HG03558 (cell line): ENCODE results near the gene ZCCHC8.
"Not testable (repeated sequence)": the region's sequence is repeated elsewhere in the genome, so short reads cannot be mapped to it uniquely, and the experiment has no call there.

Experiments
- ATAC-seq: cut with Tn5 transposase; IDR thresholded peaks from one replicate; pipeline ENCODE4 v1.9.1; 2021; ENCODE audit warnings: moderate number of reproducible peaks; ENCODE audit not compliant: unreplicated experiment; ENCODE audit errors: extremely low read depth

ZCCHC8 gene

GRCh38 chr12:122438822-122439221 is 61.9 kb downstream of the ZCCHC8 start:
- not testable (repeated sequence) for ATAC-seq

DNA sequence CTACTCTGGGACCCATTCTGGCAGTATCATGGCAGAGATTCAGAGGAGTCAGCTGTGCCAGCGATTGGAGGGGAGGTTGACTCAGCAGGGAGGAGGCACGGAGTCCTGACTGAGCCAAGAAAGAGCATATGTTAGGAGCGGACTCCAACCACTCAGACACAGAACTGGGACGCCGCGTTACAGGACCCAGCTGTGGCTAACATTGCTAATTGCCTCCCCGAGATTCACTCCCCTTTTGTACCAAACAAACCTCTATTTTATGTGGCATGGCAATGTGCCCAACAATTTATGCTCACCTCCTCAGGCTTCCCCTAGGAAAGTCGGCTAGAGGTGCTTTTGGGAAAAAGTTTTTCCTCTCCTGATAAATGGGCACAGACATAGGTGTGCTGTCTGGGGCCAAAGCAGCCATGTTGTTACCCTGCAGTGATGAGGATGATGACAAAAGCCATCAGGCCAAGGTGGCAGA is 63.0 kb downstream of the ZCCHC8 start:
- no peak for ATAC-seq

DNA sequence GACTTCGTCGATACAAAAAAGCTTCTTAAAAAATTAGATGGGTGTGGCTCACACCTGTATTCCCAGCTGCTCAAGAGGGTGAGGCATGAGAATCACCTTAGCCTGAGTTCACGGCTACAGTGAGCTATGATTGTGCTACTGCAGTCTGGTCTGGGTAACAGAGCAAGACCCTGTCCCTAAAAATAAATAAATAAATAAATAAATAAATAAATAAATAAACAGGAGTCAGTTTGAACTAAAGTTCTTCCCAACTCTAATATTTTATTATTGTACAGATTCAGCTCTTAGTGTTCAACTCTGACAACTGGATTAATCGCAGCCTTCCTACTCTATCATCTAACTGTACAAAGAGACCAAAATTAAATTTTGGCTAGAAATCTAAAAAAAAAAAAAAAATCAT is 65.5 kb downstream of the ZCCHC8 start:
- ATAC-seq = no peak

DNA sequence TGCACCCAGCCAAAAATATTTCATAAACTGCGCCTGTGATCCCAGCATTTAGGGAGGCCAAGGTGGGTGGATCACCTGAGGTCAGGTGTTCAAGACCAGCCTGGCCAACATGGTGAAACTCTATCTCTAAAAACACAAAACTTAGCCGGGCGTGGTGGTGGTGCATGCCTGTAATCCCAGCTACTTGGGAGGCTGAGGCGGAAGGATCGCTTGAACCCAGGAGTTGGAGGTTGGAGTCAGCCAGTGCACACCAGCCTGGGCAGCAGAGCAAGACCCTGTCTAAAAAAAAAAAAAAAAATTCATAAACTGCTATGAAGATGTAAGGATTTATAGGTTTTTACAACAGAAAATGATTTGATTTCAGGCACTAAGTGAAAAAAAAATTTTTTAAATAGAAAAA is 71.7 kb downstream of the ZCCHC8 start:
- ATAC-seq = not testable (repeated sequence)

- no peak for ATAC-seq
Observed at GRCh38 chr12:122427403-122427802, 73.3 kb downstream of the ZCCHC8 start.

DNA sequence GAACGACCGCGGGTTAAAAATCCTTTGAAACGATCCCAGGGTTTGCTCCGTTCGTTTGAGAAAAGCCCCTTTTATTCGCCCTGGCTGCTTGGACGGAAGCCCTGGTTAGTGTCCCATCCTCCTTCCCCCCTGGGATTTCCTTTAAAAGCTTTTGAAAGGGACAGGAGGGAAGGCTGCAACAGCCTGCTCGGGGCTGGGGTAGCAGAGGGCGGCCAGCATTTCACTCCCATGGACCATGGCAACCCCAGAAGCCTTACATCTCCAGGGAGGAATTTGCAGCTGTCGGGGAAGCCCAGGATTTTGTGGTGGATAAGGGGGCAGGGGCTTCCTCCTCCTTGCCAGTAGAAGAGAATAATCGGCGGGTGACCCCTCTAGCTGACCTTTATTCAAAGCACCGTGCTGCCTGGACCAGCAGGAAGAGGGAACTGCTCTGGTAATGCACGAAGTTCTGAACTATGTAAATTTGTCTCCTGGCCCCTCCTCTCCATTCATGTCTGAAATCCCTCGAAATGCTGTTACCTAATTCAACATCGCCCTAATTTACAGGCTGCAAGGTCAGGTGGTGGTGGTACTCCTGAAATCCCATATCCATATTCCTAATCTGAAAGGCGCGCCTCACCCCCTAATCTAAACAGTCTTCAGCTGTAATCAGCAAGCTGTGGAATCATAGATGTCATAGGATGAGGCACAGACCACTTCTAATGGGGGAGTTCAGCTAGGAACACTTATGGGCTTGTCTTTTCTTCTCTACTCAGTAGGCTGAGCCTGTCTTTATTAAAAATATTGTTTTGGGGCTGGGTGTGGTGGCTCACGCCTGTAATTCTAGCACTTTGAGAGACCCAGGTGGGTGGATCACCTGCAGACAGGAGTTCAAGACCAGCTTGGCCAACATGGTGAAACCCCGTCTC is 77.2 kb downstream of the ZCCHC8 start:
- no peak for ATAC-seq

GRCh38 chr12:122422730-122423257 is 77.9 kb downstream of the ZCCHC8 start:
- ATAC-seq = no peak

GRCh38 chr12:122421821-122422729 is 78.7 kb downstream of the ZCCHC8 start, which contains the start of gene CLIP1:
Gene CLIP1, minus strand, starts transcription at chr12:122422669. Its CDS starts 42,217 bp downstream, at chr12:122380452.
- peak; percentile 42 for ATAC-seq
